Tibial artery (tissue), 4 donors: ENCODE data around the gene RNF223.
A peak's percentile ranks its signal among the peaks of the same experiment; 100 is the strongest.
"Not testable (repeated sequence)": the region's sequence is repeated elsewhere in the genome, so short reads cannot be mapped to it uniquely, and the experiment has no call there.

Experiments used
- DNase-seq, 2 donors: peaks; one replicate each; pipeline ENCODE4 v3.0.0-alpha.2; 2019
- H3K27ac ChIP-seq, 2 donors: fragments of 200-600 bp; sonication (generic) in 1 of 2; 1 replicate in 1 of 2; 2 replicates in 1 of 2; pipeline ENCODE4 v1.5.1; 2018 to 2019; ENCODE audit warnings: mild to moderate bottlenecking in 1 of 2
- H3K27me3 ChIP-seq, 2 donors: fragments of 200-600 bp; sonication (generic) in 1 of 2; one replicate each; pipeline versions ENCODE4 v1.5.1 to v1.6.0; 2016 to 2019
- H3K36me3 ChIP-seq, 3 donors: fragments of 200-600 bp; sonication (generic) in 2 of 3; one replicate each; pipeline ENCODE4 v1.5.1; 2016 to 2019; ENCODE audit warnings: mild to moderate bottlenecking in 2 of 3
- H3K4me1 ChIP-seq, 4 donors: fragments of 200-600 bp; sonication (generic) in 2 of 4; 1 replicate in 3 of 4; 2 replicates in 1 of 4; pipeline ENCODE4 v1.5.1; 2016 to 2019
- H3K4me3 ChIP-seq, 2 donors: fragments of 200-600 bp; sonication (generic) in 1 of 2; 1 replicate in 1 of 2; 2 replicates in 1 of 2; pipeline ENCODE4 v1.5.1; 2018 to 2019; ENCODE audit warnings: mild to moderate bottlenecking in 2 of 2
- H3K9me3 ChIP-seq, 3 donors: fragments of 200-600 bp; sonication (generic) in 1 of 3; one replicate each; pipeline ENCODE4 v1.5.1; 2016 to 2019
- CTCF ChIP-seq, 2 experiments: fragments of 200-600 bp in 1 of 2; fragments of 450-650 bp in 1 of 2; IDR thresholded peaks; one replicate each; pipeline ENCODE4 v1.5.1; 2017 to 2019; ENCODE audit warnings: antibody characterized with exemption in 2 of 2, mild to moderate bottlenecking in 1 of 2, moderate library complexity in 1 of 2
- intact Hi-C: fragments of 100-400 bp; cut with DNase I; formaldehyde crosslinking; loops from one replicate; pipeline ENCODE4 v1.15.0; 2023; ENCODE audit warnings: low total_unique reads

Gene RNF223

GRCh38 chr1:1068517-1069055 is 5.5 kb downstream of the RNF223 start:
- intact Hi-C loops = no loop called here
- Histone ChIP-seq H3K4me3 (peak overlapping the region; percentile 41 to 52), H3K36me3 (no peaks in the 10 kb centered on the region), H3K9me3 (no peaks in the 10 kb centered on the region), H3K27me3 (peaks cover 3 to 90% of the 10 kb centered on the region in 2 donors), H3K27ac (no peak overlapping the region), H3K4me1 (peaks cover 0 to 49% (median 22%) of the 10 kb centered on the region in 4 donors)
- DNase-seq = no peak
- no peak for TF ChIP-seq CTCF (IDR thresholded peaks at IDR 0.05)

GRCh38 chr1:1067860-1068516 is 6.1 kb downstream of the RNF223 start:
- H3K27me3 ChIP-seq = peaks cover 3 to 90% of the 10 kb centered on the region in 2 donors
- no peaks in the 10 kb centered on the region for H3K9me3 ChIP-seq
- intact Hi-C loops = no loop called here
- DNase-seq = no peak
- H3K36me3 ChIP-seq = no peaks in the 10 kb centered on the region
- no peak overlapping the region for H3K4me3 ChIP-seq
- no peak for TF ChIP-seq CTCF (IDR thresholded peaks at IDR 0.05)
- H3K27ac ChIP-seq = no peak overlapping the region
- H3K4me1 ChIP-seq = peaks cover 0 to 48% (median 22%) of the 10 kb centered on the region in 4 donors

- peaks cover 3 to 90% of the 10 kb centered on the region in 2 donors for H3K27me3 ChIP-seq
- no peaks in the 10 kb centered on the region for H3K9me3 ChIP-seq
- no peak for TF ChIP-seq CTCF (IDR thresholded peaks at IDR 0.05)
- no peak overlapping the region for H3K27ac ChIP-seq
- DNase-seq = no peak
- intact Hi-C loops = no loop called here
- H3K4me3 ChIP-seq = no peak overlapping the region
- no peaks in the 10 kb centered on the region for H3K36me3 ChIP-seq
- H3K4me1 ChIP-seq = peaks cover 0 to 44% (median 22%) of the 10 kb centered on the region in 4 donors
These were observed 6.7 kb downstream of the RNF223 start for GRCh38 chr1:1067284-1067859.

- Histone ChIP-seq H3K9me3 (no peaks in the 10 kb centered on the region), H3K4me3 (no peak overlapping the region), H3K27ac (no peak overlapping the region), H3K36me3 (no peaks in the 10 kb centered on the region), H3K4me1 (peaks cover 0 to 42% (median 22%) of the 10 kb centered on the region in 4 donors), H3K27me3 (peaks cover 3 to 90% of the 10 kb centered on the region in 2 donors)
- no peak for DNase-seq
- no peak for TF ChIP-seq CTCF (IDR thresholded peaks at IDR 0.05)
- intact Hi-C loops = no loop called here
These were observed 7.5 kb downstream of the RNF223 start for GRCh38 chr1:1066403-1067283.

GRCh38 chr1:1065940-1066304 is 8.2 kb downstream of the RNF223 start:
- intact Hi-C loops = not testable (repeated sequence)

More at GRCh38 chr1:1065940-1066304, 8.2 kb downstream of the RNF223 start:
- Histone ChIP-seq H3K4me1 (peaks cover 0 to 40% (median 22%) of the 10 kb centered on the region in 4 donors), H3K27me3 (peaks cover 3 to 90% of the 10 kb centered on the region in 2 donors)
- H3K4me3 ChIP-seq, H3K36me3 ChIP-seq, DNase-seq, H3K27ac ChIP-seq, H3K9me3 ChIP-seq: not testable (repeated sequence)
